Activated T-helper 1 cell treated with anti-CD3 and anti-CD28 coated beads, Interleukin-2, amount 50 U/mL, for 16 hours (primary cell): ENCODE measurements around the gene CD247.
A peak's percentile ranks its signal among the peaks of the same experiment; 100 is the strongest.
"Not testable (repeated sequence)": the region's sequence is repeated elsewhere in the genome, so short reads cannot be mapped to it uniquely, and the experiment has no call there.

Experiments used
- DNase-seq, 2 donors: peaks; one replicate each; pipeline ENCODE4 v3.0.0-alpha.2; 2020; ENCODE audit warnings: low read depth in 1 of 2, low spot score in 1 of 2

Gene CD247

GRCh38 chr1:167518331-167518700 lies at the start of gene CD247:
Gene CD247 (minus strand): TSS chr1:167518529. CDS start chr1:167518465, 64 bp downstream.
- DNase-seq = peak; percentile 58

GRCh38 chr1:167567663-167568062 lies 49.3 kb upstream of the CD247 start:
- DNase-seq = no peak

GRCh38 chr1:167566766-167567165 lies 48.4 kb upstream of the CD247 start:
- no peak for DNase-seq

- no peak for DNase-seq
Observed at GRCh38 chr1:167565922-167566321, 47.6 kb upstream of the CD247 start.

GRCh38 chr1:167564612-167565270 lies 46.4 kb upstream of the CD247 start:
- DNase-seq = no peak

- no peak for DNase-seq
Observed at GRCh38 chr1:167563579-167564246, 45.4 kb upstream of the CD247 start.

GRCh38 chr1:167562702-167563101 lies 44.4 kb upstream of the CD247 start:
- no peak for DNase-seq

GRCh38 chr1:167561753-167562152 lies 43.4 kb upstream of the CD247 start:
- DNase-seq = no peak

- DNase-seq = peak; percentile 53 to 54
Observed at GRCh38 chr1:167555971-167556714, 37.8 kb upstream of the CD247 start.

GRCh38 chr1:167555072-167555471 lies 36.7 kb upstream of the CD247 start:
- DNase-seq = not testable (repeated sequence)

- no peak for DNase-seq
Observed at GRCh38 chr1:167554028-167554779, 35.9 kb upstream of the CD247 start.

GRCh38 chr1:167553136-167554027 lies 35.1 kb upstream of the CD247 start, which contains the start of gene CREG1:
Gene CREG1 (minus strand): TSS chr1:167553762.
- peak; percentile 76 to 80 for DNase-seq

GRCh38 chr1:167551362-167551761 lies 33.0 kb upstream of the CD247 start:
- DNase-seq = no peak

- no peak for DNase-seq
Observed at GRCh38 chr1:167548059-167548932, 30.0 kb upstream of the CD247 start.

GRCh38 chr1:167546935-167547334 lies 28.6 kb upstream of the CD247 start:
- DNase-seq = no peak

- DNase-seq = no peak
Observed at GRCh38 chr1:167545349-167545748, 27.0 kb upstream of the CD247 start.

GRCh38 chr1:167544447-167545093 lies 26.2 kb upstream of the CD247 start:
- DNase-seq = no peak

GRCh38 chr1:167543199-167543990 lies 25.1 kb upstream of the CD247 start:
- no peak for DNase-seq
